Endothelial cell of umbilical vein (primary cell): ENCODE measurements around the gene GPRC5D. TPM values are rescaled to one million over a fixed set of nuclear protein-coding genes. Genes with fewer than 3 reads are reported as not detected.

Experiments used
- BruUV-seq: library from RNA; stranded (reverse); fragments of 400-500 nt; replicated peaks from 2 replicates; lab custom pipeline; 2021; lab: Mats Ljungman, UMichigan
- CTCF ChIA-PET: fragments of 300-600, 350-600 bp; sonication (Branson Sonifier 250); formaldehyde crosslinking; loops from one replicate; lab custom pipeline; 2021; ENCODE audit warnings: antibody characterized with exemption, inconsistent platforms; lab: Charles Lee
- POLR2A ChIA-PET: fragments of 300-600, 350-600 bp; sonication (Branson Sonifier 250); formaldehyde crosslinking; loops from one replicate; lab custom pipeline; 2021; ENCODE audit warnings: antibody characterized with exemption, inconsistent platforms; lab: Charles Lee
- DNase-seq: peaks from one replicate; pipeline ENCODE4 v3.0.0-alpha.2; 2011; ENCODE audit warnings: low read depth, low spot score
- FAIRE-seq: peaks from 2 replicates; lab custom pipeline; 2011; peaks lifted over from hg19 to GRCh38; lab: Jason Lieb, UNC
- H2AFZ ChIP-seq: 2 replicates; pipeline ENCODE4 v1.6.0; 2012; ENCODE audit warnings: low read depth, low read length, control low read depth, inconsistent platforms
- H3K27ac ChIP-seq: 2 replicates; pipeline ENCODE4 v1.5.1; 2011; ENCODE audit warnings: low read depth, mild to moderate bottlenecking, control low read depth, low read length, moderate library complexity; ENCODE audit not compliant: insufficient read depth
- H3K27me3 ChIP-seq, 2 experiments: 2 replicates each; pipeline versions ENCODE4 v1.6.0 to v1.6.1; 2011; ENCODE audit warnings: low read length in 2 of 2, mixed read lengths in 1 of 2; ENCODE audit not compliant: control insufficient read depth in 2 of 2, insufficient read depth in 2 of 2
- H3K36me3 ChIP-seq, 2 experiments: 2 replicates in 1 of 2; 3 replicates in 1 of 2; pipeline ENCODE4 v1.5.1; 2011; ENCODE audit warnings: low read length in 2 of 2, mild to moderate bottlenecking in 1 of 2, moderate library complexity in 1 of 2; ENCODE audit not compliant: control insufficient read depth in 2 of 2, insufficient read depth in 2 of 2; ENCODE audit errors: extremely low read depth in 1 of 2
- H3K4me1 ChIP-seq: 3 replicates; pipeline ENCODE4 v1.5.1; 2011; ENCODE audit warnings: mild to moderate bottlenecking, low read length; ENCODE audit not compliant: control insufficient read depth, insufficient read depth; ENCODE audit errors: extremely low read depth
- H3K4me2 ChIP-seq: 2 replicates; pipeline ENCODE4 v1.6.1; 2011; ENCODE audit warnings: low read length, control low read depth, mixed read lengths; ENCODE audit not compliant: insufficient read depth
- H3K4me3 ChIP-seq, 3 experiments: fragments of 200-600 bp in 1 of 3; sonication (generic), shearing (Covaris generic) in 1 of 3; replicated peaks in 1 of 3; 2 replicates each; pipeline ENCODE4 v1.5.1; 2011 to 2016; ENCODE audit warnings: control low read depth in 3 of 3, low read length in 3 of 3, mild to moderate bottlenecking in 2 of 3, inconsistent platforms in 1 of 3, low read depth in 1 of 3, moderate library complexity in 1 of 3; ENCODE audit not compliant: insufficient read depth in 1 of 3
- H3K79me2 ChIP-seq: 2 replicates; pipeline ENCODE4 v1.6.0; 2012; ENCODE audit warnings: low read length, inconsistent platforms; ENCODE audit not compliant: control insufficient read depth, insufficient read depth
- H3K9ac ChIP-seq: replicated peaks from 2 replicates; pipeline ENCODE3; 2011; ENCODE audit warnings: low read length, control low read depth; ENCODE audit not compliant: insufficient read depth; ENCODE audit errors: extremely low read depth
- H3K9me1 ChIP-seq: replicated peaks from 3 replicates; pipeline ENCODE4 v1.6.0; 2011; ENCODE audit warnings: mild to moderate bottlenecking, low read length; ENCODE audit not compliant: control insufficient read depth, insufficient read depth; ENCODE audit errors: extremely low read depth
- H3K9me3 ChIP-seq: replicated peaks from 2 replicates; pipeline ENCODE4 v1.5.1; 2012; ENCODE audit warnings: low read length, inconsistent platforms; ENCODE audit not compliant: control insufficient read depth, insufficient read depth
- H4K20me1 ChIP-seq: replicated peaks from 2 replicates; pipeline ENCODE3; 2011; ENCODE audit warnings: mild to moderate bottlenecking, low read length; ENCODE audit not compliant: control insufficient read depth, insufficient read depth; ENCODE audit errors: extremely low read depth
- CTCF ChIP-seq, 2 donors: IDR thresholded peaks; 1 replicate in 1 of 2; 2 replicates in 1 of 2; pipeline ENCODE4 v1.5.1; 2011; ENCODE audit warnings: low read length in 2 of 2, mild to moderate bottlenecking in 2 of 2, moderate library complexity in 2 of 2, control low read depth in 1 of 2, inconsistent platforms in 1 of 2, low read depth in 1 of 2; ENCODE audit not compliant: insufficient read depth in 1 of 2; ENCODE audit errors: extremely low read depth in 1 of 2
- EZH2 ChIP-seq: IDR thresholded peaks from 2 replicates; pipeline ENCODE4 v1.6.1; 2012; ENCODE audit warnings: borderline replicate concordance, low read depth, mild to moderate bottlenecking, moderate library complexity, low read length, inconsistent platforms; ENCODE audit not compliant: severe bottlenecking
- FOS ChIP-seq: IDR thresholded peaks from 2 replicates; pipeline ENCODE4 v1.6.1; 2011; ENCODE audit warnings: mild to moderate bottlenecking, low read length, moderate library complexity, borderline replicate concordance; ENCODE audit not compliant: insufficient read depth
- GATA2 ChIP-seq: IDR thresholded peaks from 2 replicates; pipeline ENCODE4 v1.7.0; 2011; ENCODE audit warnings: low read depth, mild to moderate bottlenecking, moderate library complexity, mixed read lengths, low read length; ENCODE audit not compliant: insufficient read length, insufficient read depth
- JUN ChIP-seq: IDR thresholded peaks from 2 replicates; pipeline ENCODE4 v1.6.1; 2011; ENCODE audit warnings: borderline replicate concordance, low read depth; ENCODE audit not compliant: insufficient read length, insufficient read depth
- MAX ChIP-seq: IDR thresholded peaks from 2 replicates; pipeline ENCODE4 v1.6.1; 2011; ENCODE audit not compliant: insufficient read depth, insufficient read length
- MYC ChIP-seq: IDR thresholded peaks from one replicate; pipeline ENCODE4 v1.6.1; 2011; ENCODE audit warnings: mild to moderate bottlenecking, low read depth, low read length
- POLR2A ChIP-seq: IDR thresholded peaks from 2 replicates; pipeline ENCODE4 v1.6.1; 2012; ENCODE audit warnings: low read depth, mild to moderate bottlenecking, control low read depth, low read length
- POLR2AphosphoS5 ChIP-seq: IDR thresholded peaks from 2 replicates; pipeline ENCODE4 v1.6.1; 2012; ENCODE audit warnings: low read depth, mild to moderate bottlenecking, control low read depth, low read length, moderate library complexity; ENCODE audit not compliant: insufficient read depth
- dilution Hi-C: fragments of 300-500 bp; cut with MboI; formaldehyde crosslinking; loops from one replicate; pipeline ENCODE4 v1.15.0; 2019; ENCODE audit warnings: low sequenced_read_pairs; ENCODE audit not compliant: extremely low pct_ligation_motif_present
- intact Hi-C: fragments of 100-400 bp; cut with micrococcal nuclease; formaldehyde crosslinking; loops from one replicate; pipeline ENCODE4 v1.10.0; 2022
- polyA plus RNA-seq, 4 experiments: library from polyadenylated mRNA; depleted of rRNA in 3 of 4; stranded (reverse) in 3 of 4; unstranded in 1 of 4; fragments of >200 nt; gene quantifications; 2 replicates each; pipeline versions ENCODE4 v1.2.1 to v1.2.3, GENCODE V29; 2011 to 2012; ENCODE audit warnings: missing spikeins in 1 of 4
- total RNA-seq: library from RNA; stranded (reverse); gene quantifications from 2 replicates; pipeline ENCODE4 v1.2.3, GENCODE V29; 2021

Gene GPRC5D
- total and polyA plus RNA-seq, 2 donors (not counting 3 experiments of a cell fraction or from before 2014, with no cell fraction given): not detected

GRCh38 chr12:12973019-12973418 is 21.0 kb upstream of the GPRC5D start:
- ChIA-PET POLR2A (no interaction called here), CTCF (no interaction called here)
- FAIRE-seq (no peak), DNase-seq (no peak)
- Histone ChIP-seq H3K27ac (no peak overlapping the region), H3K4me2 (no peak overlapping the region), H3K9me1 (no peaks in the 10 kb centered on the region), H3K4me1 (peaks cover 20% of the 10 kb centered on the region), H3K27me3 (no peaks in the 10 kb centered on the region), H2AFZ (no peak overlapping the region), H3K79me2 (no peaks in the 10 kb centered on the region), H4K20me1 (no peaks in the 10 kb centered on the region), H3K9me3 (no peaks in the 10 kb centered on the region), H3K4me3 (no peak overlapping the region), H3K36me3 (peaks cover 0 to 4% of the 10 kb centered on the region in 2 experiments), H3K9ac (no peak overlapping the region)
- intact Hi-C loops: no loop called here
- BruUV-seq: no TSS peak
- dilution Hi-C loops: no loop called here
- TF ChIP-seq MYC: no peak
- no peak for TF ChIP-seq MAX
- TF ChIP-seq FOS: no peak
- TF ChIP-seq GATA2: no peak
- TF ChIP-seq POLR2A: no peak
- no peak for TF ChIP-seq JUN
- no peak for TF ChIP-seq POLR2AphosphoS5
- no peak for TF ChIP-seq CTCF (IDR thresholded peaks at IDR 0.05; ENCODE audit: extremely low read depth in 1 of 2, insufficient read depth in 1 of 2, low read depth in 1 of 2, low read length in 2 of 2)
- TF ChIP-seq EZH2: no peak
